GM18951 (cell line): ENCODE data around the gene CDC25B.

Experiments used
- POLR2A ChIP-seq: IDR thresholded peaks from 4 replicates; pipeline ENCODE4 v1.6.1; 2011; ENCODE audit warnings: mild to moderate bottlenecking; ENCODE audit not compliant: insufficient read length, insufficient read depth; ENCODE audit errors: extremely low read depth
- in situ Hi-C: fragments of 300-500 bp; cut with MboI; formaldehyde crosslinking; loops from one replicate; pipeline ENCODE4 v1.12.0; 2022; ENCODE audit warnings: low sequenced_read_pairs, mixed read lengths, inconsistent platforms; ENCODE audit not compliant: unreplicated experiment

Gene CDC25B

DNA sequence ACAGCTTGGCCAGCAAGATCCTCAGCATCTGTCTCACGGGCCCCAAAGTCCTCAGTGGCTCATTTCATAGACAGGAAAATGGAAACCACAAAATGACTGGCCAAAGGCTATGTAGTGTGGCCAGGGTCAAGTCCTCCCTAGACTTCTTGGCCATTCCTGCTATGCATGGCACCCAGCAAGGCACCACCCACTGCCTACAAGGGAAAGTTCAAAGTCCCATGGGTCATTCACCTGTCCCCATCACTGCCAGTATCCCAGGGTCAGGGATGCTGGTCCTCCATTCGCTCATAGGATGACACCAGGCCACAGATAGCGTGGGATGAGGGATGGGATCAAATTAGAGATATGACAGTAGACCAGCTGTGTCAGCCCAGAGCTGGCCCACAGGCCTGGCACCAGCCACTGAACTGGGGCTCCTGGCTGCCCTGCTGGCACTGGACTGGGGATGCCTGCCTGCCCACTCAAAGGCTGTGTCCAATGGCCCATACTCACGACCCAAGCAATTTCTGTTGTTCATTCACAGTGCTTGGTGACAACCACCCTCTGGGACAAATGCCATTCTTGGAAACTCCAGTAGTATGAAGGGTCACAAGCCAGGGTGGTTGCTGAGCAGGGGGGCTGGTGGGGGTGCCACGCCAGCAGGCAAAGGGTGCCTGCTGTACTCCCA lies 40.2 kb upstream of the CDC25B start:
- TF ChIP-seq POLR2A = no peak
- in situ Hi-C loops = no loop called here

DNA sequence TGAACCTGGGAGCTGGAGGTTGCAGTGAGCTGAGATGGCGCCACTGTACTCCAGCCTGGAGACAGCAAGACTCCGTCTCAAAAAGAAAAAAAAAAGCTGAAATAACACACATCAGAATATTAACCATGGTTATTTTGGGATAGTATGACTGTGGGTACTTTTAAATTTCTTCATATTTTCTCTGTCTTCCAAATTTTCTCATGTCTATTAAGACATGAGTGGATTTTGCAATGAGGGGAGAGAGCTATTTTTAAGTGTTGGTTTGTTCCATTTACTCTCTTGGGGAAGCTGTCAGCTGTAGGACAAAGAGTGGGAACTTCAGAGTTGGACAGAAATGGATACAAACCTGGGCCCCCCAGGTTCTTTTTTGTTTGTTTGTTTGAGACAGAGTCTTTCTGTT lies 38.8 kb upstream of the CDC25B start:
- in situ Hi-C loops = no loop called here
- TF ChIP-seq POLR2A = no peak

DNA sequence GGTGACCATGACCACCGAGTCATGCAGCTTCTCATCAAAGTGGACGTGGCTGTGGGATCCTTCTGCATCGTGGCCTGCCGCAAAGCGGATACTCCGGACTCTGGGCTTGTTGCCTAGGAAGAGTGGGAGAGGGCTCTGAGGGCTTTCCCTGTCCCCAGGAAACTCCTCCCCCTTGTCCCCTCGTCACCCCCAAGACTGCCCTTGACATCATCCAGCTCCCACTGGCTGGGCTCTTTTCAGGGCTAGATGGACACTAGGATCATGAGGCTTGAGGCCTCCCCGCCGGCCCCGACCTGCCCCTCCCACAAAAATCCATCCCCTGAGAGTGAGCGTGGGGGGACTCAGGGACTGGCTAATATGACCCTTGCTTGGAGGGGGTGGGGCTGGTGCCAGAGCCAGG lies 37.5 kb upstream of the CDC25B start:
- no peak for TF ChIP-seq POLR2A
- in situ Hi-C loops = no loop called here

DNA sequence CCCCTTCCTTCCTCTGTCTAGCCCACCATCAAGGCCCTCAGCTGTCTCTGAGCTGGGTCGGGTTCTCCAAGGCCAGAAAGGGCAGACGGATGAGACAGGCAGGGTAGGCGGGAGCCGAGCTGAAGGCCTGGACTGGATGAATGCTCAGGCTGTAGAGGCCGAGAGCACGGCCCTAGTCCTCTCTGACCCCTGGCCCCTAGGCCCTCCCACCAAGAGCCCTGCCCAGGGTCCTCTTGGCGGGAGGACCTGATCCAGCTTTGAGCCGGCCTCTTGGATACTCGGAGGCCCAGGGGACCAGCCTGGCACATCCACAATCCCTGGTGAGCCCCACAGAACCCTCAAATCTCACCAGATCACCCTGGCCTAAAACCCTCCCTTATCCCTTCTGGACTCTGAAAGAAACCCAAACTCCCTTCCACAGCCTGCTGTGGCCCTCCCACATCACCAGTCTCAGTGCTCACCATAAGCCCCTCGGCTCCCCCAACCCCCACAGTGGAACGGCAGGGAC lies 36.7 kb upstream of the CDC25B start:
- no peak for TF ChIP-seq POLR2A
- in situ Hi-C loops = no loop called here

DNA sequence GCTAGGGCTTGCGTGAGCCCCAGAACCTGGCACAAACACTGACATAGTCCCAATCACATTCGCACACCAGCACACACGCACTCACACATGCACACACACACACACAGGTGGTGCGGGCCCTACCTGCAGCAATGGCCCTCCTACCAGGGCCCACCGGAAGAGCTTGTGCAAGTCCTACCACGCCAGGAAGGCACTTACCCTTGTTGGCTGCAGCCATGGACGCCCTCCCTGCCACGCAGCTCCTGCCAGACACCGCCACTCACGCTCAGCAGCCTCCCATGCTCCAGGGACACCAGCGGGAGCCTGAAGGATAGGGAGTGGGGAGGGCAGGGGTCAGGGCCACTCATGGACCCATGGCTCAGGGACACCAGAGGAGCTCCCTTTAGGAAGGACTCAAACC lies 36.2 kb upstream of the CDC25B start:
- in situ Hi-C loops = no loop called here
- no peak for TF ChIP-seq POLR2A

DNA sequence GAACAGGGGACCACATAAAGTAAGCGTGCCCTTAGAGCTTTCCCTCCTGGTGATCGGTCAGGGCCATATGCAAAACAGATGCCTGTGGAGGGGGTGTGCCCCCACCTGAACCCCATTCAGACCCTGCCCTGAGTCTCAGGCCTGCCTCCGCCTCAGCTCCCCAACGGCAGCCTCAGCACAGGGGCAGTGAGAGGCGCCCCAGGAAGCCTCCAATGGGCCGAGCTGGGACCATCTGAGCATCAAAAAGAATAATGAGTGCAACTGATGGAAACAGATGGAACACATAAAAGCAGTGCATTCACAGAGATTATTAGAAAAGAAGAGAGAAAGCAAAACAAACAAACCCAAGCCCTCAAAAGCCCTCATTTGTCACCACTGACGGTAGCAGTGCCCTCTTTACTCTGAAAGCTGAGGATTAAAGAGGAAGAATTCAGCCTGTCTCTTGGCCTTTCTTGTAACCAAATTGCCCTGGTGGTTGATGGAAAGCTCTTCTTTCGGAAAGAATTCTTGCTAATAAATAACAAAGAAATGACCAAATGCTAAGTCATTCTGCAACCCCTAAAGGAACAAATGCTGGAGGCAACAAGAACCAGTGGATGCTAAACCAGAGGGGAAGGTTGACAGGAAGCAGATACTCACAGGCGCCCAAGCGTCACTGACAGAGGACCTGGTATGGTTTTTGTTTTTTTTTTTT lies 35.3 kb upstream of the CDC25B start:
- in situ Hi-C loops = no loop called here
- TF ChIP-seq POLR2A = no peak

DNA sequence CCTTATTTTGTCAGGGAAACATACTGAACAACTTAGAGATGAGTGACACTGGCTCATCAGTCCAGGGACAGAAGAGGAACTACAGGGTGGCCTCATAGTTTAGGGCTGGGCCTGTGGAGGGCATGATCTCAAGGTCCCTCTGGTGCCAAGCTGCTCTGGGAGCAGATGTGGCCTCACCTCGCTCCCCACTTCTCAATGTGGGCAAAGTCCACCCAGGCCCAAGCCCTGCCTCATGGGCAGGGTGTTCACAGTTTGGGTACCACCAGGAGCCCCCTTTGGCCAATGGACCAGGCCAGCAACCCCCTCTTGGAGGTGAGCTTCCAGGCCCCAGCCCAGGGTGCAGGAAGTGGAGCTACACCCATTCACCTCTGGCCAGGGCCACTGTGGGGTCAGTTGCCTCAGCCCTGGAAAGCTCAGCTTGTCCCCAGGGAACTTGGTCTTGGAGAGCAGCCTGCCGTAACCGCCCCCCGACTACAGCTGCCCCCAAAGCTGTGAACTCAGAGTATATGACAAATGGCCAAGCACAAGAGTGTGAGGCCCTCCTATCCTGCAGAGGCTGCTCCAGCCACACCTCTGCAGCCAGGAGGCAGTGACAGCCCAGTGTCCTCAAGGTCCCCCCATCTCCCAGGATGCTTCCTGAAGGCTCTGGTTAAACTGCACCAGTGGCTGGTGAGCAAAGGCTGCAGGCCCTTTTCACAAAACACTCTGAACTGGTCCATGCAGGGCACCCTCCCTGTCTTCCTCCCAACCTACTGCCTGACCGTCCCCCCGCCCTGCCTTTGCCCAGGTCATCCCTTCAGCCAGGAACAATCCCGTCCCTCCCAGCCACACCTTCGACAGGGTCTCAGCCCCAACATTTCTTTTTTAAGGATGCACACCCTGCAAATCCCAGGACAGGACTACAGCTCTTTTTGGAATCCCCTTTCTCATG lies 32.2 kb upstream of the CDC25B start:
- in situ Hi-C loops = no loop called here
- TF ChIP-seq POLR2A = no peak

DNA sequence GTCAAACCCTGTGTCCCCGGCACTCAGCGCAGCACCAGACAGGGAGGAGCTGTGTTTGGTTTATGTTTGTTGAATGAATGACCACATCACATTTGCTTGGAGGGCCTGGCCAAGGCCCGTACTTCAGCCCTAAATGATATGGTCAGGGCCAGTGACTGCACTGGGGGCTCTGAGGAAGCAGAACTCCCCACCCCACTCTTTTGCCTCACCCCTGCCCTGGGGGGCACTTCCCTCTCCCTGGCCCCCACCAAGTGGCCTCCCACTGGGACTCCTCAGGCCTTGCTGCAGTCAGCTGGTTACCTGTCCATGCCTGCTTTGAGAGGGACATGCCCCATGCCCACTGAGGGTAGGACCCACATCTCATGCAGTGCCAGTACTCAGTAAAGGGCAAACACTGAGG lies 31.5 kb upstream of the CDC25B start:
- in situ Hi-C loops = no loop called here
- TF ChIP-seq POLR2A = no peak

DNA sequence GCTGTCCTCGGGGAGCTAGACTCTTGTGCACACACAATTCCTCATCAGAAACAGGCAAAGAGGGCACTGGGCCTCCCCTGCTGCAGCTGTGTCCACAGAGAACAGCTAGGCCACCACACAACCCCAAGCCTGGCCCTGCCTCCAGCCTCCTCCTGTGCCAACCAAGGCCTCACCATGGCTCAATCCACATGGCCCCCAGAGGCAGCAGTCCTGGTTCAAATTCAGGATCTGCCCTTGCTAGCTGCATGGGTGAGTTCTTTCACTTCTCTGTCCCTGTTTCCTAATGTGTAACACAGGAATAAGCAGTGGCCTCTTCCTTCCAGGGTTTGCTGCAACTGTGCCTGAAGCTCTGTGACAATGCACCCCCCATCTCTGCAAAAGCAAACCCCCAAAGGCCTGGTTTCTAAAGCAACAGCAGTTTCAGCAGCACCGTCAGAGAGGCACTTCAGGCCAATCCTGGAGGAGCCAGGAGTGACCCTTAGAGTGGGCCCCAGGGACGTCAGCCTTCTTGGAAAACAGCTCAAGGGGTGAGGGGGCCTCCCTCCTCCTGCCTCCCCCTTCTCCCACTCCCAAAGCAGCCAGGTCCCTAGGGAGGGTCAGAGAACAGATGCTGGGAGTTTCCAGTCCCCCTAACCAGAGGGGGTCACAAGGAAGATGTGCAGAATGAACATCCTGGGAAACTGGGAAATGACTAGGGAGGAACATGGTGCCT lies 30.8 kb upstream of the CDC25B start:
- in situ Hi-C loops = no loop called here
- TF ChIP-seq POLR2A = no peak

DNA sequence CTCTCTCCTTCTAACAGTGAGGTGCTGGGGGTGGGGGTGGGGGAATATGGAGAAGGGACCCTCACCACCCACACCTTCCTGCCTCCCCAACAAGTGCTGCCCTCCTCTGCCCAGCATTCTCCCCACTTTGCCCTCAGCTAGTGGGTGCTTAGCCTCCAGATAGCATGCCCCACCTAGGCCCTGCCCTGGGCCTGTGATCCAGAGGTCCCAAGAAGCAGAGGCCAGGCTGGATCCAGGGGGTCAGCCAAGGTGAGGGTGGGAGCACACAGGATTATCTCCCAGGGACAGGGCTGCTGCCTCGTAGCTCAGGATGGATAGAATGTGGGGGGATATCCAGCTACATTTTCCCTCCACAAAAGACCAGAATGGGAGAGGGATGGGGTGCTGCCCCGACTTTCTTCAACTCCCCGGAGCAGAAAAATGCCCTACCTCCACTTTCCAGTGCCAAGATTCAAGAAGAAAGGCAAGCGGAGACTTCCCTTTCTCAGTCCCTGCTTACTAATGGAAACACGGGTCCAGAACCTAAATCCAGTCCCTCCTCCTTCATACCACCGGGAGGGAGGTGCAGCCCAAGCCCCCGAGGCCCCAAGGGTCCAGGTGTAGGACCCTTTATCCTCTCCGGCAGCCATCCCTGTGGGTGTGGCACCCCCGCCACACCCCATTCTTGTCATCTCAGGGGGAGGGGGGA lies 29.5 kb upstream of the CDC25B start:
- in situ Hi-C loops = no loop called here

DNA sequence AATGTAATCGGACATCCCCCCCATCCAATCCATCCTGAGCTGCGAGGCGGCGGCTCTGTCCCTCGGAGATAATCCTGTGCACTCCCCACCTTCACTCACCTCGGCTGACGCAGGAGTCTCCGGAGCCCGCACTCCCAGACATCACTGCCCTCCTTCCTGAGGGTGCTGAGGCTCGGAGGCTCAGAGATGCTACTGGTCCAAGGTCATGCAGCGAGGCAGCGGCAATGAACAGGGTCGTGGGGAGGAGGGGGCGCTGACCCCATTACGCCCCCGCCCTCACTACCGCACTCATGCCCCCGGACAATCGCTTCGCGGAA lies 29.0 kb upstream of the CDC25B start:
- in situ Hi-C loops = no loop called here
- no peak for TF ChIP-seq POLR2A

More for the DNA sequence above, 29.5 kb upstream of the CDC25B start:
- no peak for TF ChIP-seq POLR2A
